Trophoblast cell (in vitro differentiated cells and primary cell): Measurements from ENCODE around the gene SEZ6L2.

Experiments used
- DNase-seq, 2 donors: peaks; one replicate each; pipeline ENCODE4 v3.0.0-alpha.2; 2016
- H2AFZ ChIP-seq: 2 replicates; pipeline ENCODE4 v1.6.1; 2013; ENCODE audit warnings: low read length, moderate library complexity, mild to moderate bottlenecking; ENCODE audit not compliant: insufficient read depth, poor library complexity
- H2AK5ac ChIP-seq: 2 replicates; pipeline ENCODE4 v1.6.1; 2013; ENCODE audit warnings: mild to moderate bottlenecking, low read length
- H2BK120ac ChIP-seq: 2 replicates; pipeline ENCODE4 v1.6.1; 2013; ENCODE audit warnings: low read length, mild to moderate bottlenecking, moderate library complexity; ENCODE audit not compliant: insufficient read depth, poor library complexity
- H2BK12ac ChIP-seq: 2 replicates; pipeline ENCODE4 v1.6.1; 2013; ENCODE audit warnings: mild to moderate bottlenecking, low read length, moderate library complexity
- H2BK5ac ChIP-seq: 2 replicates; pipeline ENCODE4 v1.6.1; 2013; ENCODE audit warnings: low read length, low read depth, moderate library complexity, mild to moderate bottlenecking; ENCODE audit not compliant: poor library complexity
- H3K14ac ChIP-seq: 2 replicates; pipeline ENCODE4 v1.6.1; 2013; ENCODE audit warnings: mild to moderate bottlenecking, low read length
- H3K18ac ChIP-seq: 2 replicates; pipeline ENCODE4 v1.6.1; 2013; ENCODE audit warnings: mild to moderate bottlenecking, low read length
- H3K23ac ChIP-seq: 2 replicates; pipeline ENCODE4 v1.6.1; 2013; ENCODE audit warnings: low read length
- H3K27ac ChIP-seq: 2 replicates; pipeline ENCODE4 v1.5.1; 2013; ENCODE audit warnings: low read depth, mild to moderate bottlenecking, inconsistent platforms, low read length, moderate library complexity
- H3K27me3 ChIP-seq: 2 replicates; pipeline ENCODE4 v1.6.1; 2013; ENCODE audit warnings: inconsistent platforms, mild to moderate bottlenecking, low read length, moderate library complexity; ENCODE audit not compliant: insufficient read depth
- H3K36me3 ChIP-seq, 2 experiments: 1 replicate in 1 of 2; 2 replicates in 1 of 2; pipeline ENCODE4 v1.6.1; 2013; ENCODE audit warnings: low read length in 2 of 2, mild to moderate bottlenecking in 2 of 2, moderate library complexity in 1 of 2; ENCODE audit not compliant: insufficient read depth in 2 of 2, control insufficient read depth in 1 of 2
- H3K4ac ChIP-seq: 2 replicates; pipeline ENCODE4 v1.6.1; 2013; ENCODE audit warnings: low read depth, mild to moderate bottlenecking, low read length, moderate library complexity
- H3K4me1 ChIP-seq, 2 experiments: 1 replicate in 1 of 2; 2 replicates in 1 of 2; pipeline ENCODE4 v1.6.1; 2013; ENCODE audit warnings: low read length in 2 of 2, mild to moderate bottlenecking in 2 of 2, moderate library complexity in 1 of 2; ENCODE audit not compliant: insufficient read depth in 2 of 2, control insufficient read depth in 1 of 2
- H3K4me2 ChIP-seq: 2 replicates; pipeline ENCODE4 v1.6.1; 2013; ENCODE audit warnings: inconsistent platforms, mild to moderate bottlenecking, low read length, moderate library complexity
- H3K4me3 ChIP-seq: 2 replicates; pipeline ENCODE4 v1.5.1; 2013; ENCODE audit warnings: mild to moderate bottlenecking, low read depth, low read length, inconsistent platforms
- H3K79me1 ChIP-seq: one replicate; pipeline ENCODE4 v1.6.1; 2013; ENCODE audit warnings: low read length
- H3K79me2 ChIP-seq: 2 replicates; pipeline ENCODE4 v1.6.1; 2013; ENCODE audit warnings: low read length, mild to moderate bottlenecking; ENCODE audit not compliant: control insufficient read depth, insufficient read depth, poor library complexity
- H3K9ac ChIP-seq: 2 replicates; pipeline ENCODE4 v1.6.1; 2013; ENCODE audit warnings: mild to moderate bottlenecking, low read length
- H3K9me3 ChIP-seq: 2 replicates; pipeline ENCODE4 v1.6.1; 2013; ENCODE audit warnings: low read depth, mild to moderate bottlenecking, control low read depth, inconsistent platforms, low read length; ENCODE audit not compliant: insufficient read depth
- H4K12ac ChIP-seq: 2 replicates; pipeline ENCODE4 v1.6.1; 2013; ENCODE audit warnings: low read depth, mild to moderate bottlenecking, low read length, moderate library complexity
- H4K8ac ChIP-seq: 2 replicates; pipeline ENCODE4 v1.6.1; 2013; ENCODE audit warnings: low read depth, mild to moderate bottlenecking, low read length, moderate library complexity
- H4K91ac ChIP-seq: one replicate; pipeline ENCODE4 v1.6.1; 2013; ENCODE audit warnings: low read depth, mild to moderate bottlenecking, low read length, moderate library complexity
- WGBS: extraction: QIAGEN DNeasy Blood & Tissue Kit; methylation state at CpG from one replicate; pipeline ENCODE4 v1.1.7; 2013; ENCODE audit warnings: missing lambda C conversion rate; ENCODE audit not compliant: insufficient read length, insufficient coverage; ENCODE audit errors: extremely low coverage; 5-methylcytosine and 5-hydroxymethylcytosine counted together

SEZ6L2 gene

GRCh38 chr16:29909391-29909790 is 10.0 kb upstream of the SEZ6L2 start:
- no peak overlapping the region for H3K23ac ChIP-seq
- H2BK5ac ChIP-seq, result no peak overlapping the region
- no peak overlapping the region for H3K14ac ChIP-seq
- no peaks in the 10 kb centered on the region for H3K27me3 ChIP-seq
- H4K91ac ChIP-seq, result no peak overlapping the region
- H2AK5ac ChIP-seq, result no peak overlapping the region
- no peak overlapping the region for H3K4me3 ChIP-seq
- H3K4me2 ChIP-seq, result no peak overlapping the region
- DNase-seq, result peak in 1 of 2 donors; percentile 3
- no peak overlapping the region for H2BK120ac ChIP-seq
- no peaks in the 10 kb centered on the region for H3K9me3 ChIP-seq
- peaks cover 4 to 5% of the 10 kb centered on the region in 2 experiments for H3K36me3 ChIP-seq
- no peaks in the 10 kb centered on the region for H3K79me2 ChIP-seq
- H2AFZ ChIP-seq, result no peak overlapping the region
- H2BK12ac ChIP-seq, result no peak overlapping the region
- WGBS, result no CpG with 5 or more reads among the region's 2 CpGs
- H3K9ac ChIP-seq, result no peak overlapping the region
- no peak overlapping the region for H4K12ac ChIP-seq
- H4K8ac ChIP-seq, result no peak overlapping the region
- H3K27ac ChIP-seq, result no peak overlapping the region
- no peaks in the 10 kb centered on the region for H3K4me1 ChIP-seq
- H3K18ac ChIP-seq, result no peak overlapping the region
- no peaks in the 10 kb centered on the region for H3K79me1 ChIP-seq
- no peak overlapping the region for H3K4ac ChIP-seq

- no peak overlapping the region for H3K9ac ChIP-seq
- H3K4me2 ChIP-seq, result no peak overlapping the region
- no peaks in the 10 kb centered on the region for H3K27me3 ChIP-seq
- no peak overlapping the region for H3K18ac ChIP-seq
- H3K79me2 ChIP-seq, result no peaks in the 10 kb centered on the region
- no peak overlapping the region for H2AK5ac ChIP-seq
- no peak for DNase-seq
- H4K8ac ChIP-seq, result no peak overlapping the region
- WGBS, result no CpG with 5 or more reads among the region's 2 CpGs
- H2AFZ ChIP-seq, result no peak overlapping the region
- no peak overlapping the region for H4K91ac ChIP-seq
- H3K4ac ChIP-seq, result no peak overlapping the region
- no peaks in the 10 kb centered on the region for H3K79me1 ChIP-seq
- peaks cover 3 to 4% of the 10 kb centered on the region in 2 experiments for H3K36me3 ChIP-seq
- H2BK120ac ChIP-seq, result no peak overlapping the region
- no peaks in the 10 kb centered on the region for H3K4me1 ChIP-seq
- H3K27ac ChIP-seq, result no peak overlapping the region
- no peak overlapping the region for H4K12ac ChIP-seq
- no peaks in the 10 kb centered on the region for H3K9me3 ChIP-seq
- no peak overlapping the region for H3K14ac ChIP-seq
- H2BK12ac ChIP-seq, result no peak overlapping the region
- no peak overlapping the region for H3K4me3 ChIP-seq
- no peak overlapping the region for H2BK5ac ChIP-seq
- no peak overlapping the region for H3K23ac ChIP-seq
These were observed 9.4 kb upstream of the SEZ6L2 start for GRCh38 chr16:29908719-29909220.

GRCh38 chr16:29907973-29908372 is 8.6 kb upstream of the SEZ6L2 start:
- no peak overlapping the region for H3K4me3 ChIP-seq
- H3K4ac ChIP-seq, result no peak overlapping the region
- no peaks in the 10 kb centered on the region for H3K9me3 ChIP-seq
- no peak overlapping the region for H2BK5ac ChIP-seq
- H3K4me2 ChIP-seq, result no peak overlapping the region
- no peak overlapping the region for H3K27ac ChIP-seq
- H2AK5ac ChIP-seq, result no peak overlapping the region
- H3K36me3 ChIP-seq, result peaks cover 0 to 4% of the 10 kb centered on the region in 2 experiments
- no peak overlapping the region for H2AFZ ChIP-seq
- WGBS, result no CpG with 5 or more reads among the region's 2 CpGs
- H2BK12ac ChIP-seq, result no peak overlapping the region
- no peaks in the 10 kb centered on the region for H3K27me3 ChIP-seq
- no peak overlapping the region for H4K12ac ChIP-seq
- H3K14ac ChIP-seq, result no peak overlapping the region
- no peaks in the 10 kb centered on the region for H3K79me2 ChIP-seq
- H4K91ac ChIP-seq, result no peak overlapping the region
- H3K23ac ChIP-seq, result no peak overlapping the region
- no peak overlapping the region for H4K8ac ChIP-seq
- no peak for DNase-seq
- H3K18ac ChIP-seq, result no peak overlapping the region
- no peak overlapping the region for H3K9ac ChIP-seq
- no peaks in the 10 kb centered on the region for H3K79me1 ChIP-seq
- no peaks in the 10 kb centered on the region for H3K4me1 ChIP-seq
- H2BK120ac ChIP-seq, result no peak overlapping the region

- no peak overlapping the region for H2AK5ac ChIP-seq
- no peak overlapping the region for H2BK12ac ChIP-seq
- peaks cover 0 to 2% of the 10 kb centered on the region in 2 experiments for H3K36me3 ChIP-seq
- no peak overlapping the region for H3K4ac ChIP-seq
- no peak overlapping the region for H3K4me2 ChIP-seq
- no peak overlapping the region for H3K18ac ChIP-seq
- H2AFZ ChIP-seq, result no peak overlapping the region
- no peak overlapping the region for H3K27ac ChIP-seq
- no peak overlapping the region for H4K8ac ChIP-seq
- no peaks in the 10 kb centered on the region for H3K79me1 ChIP-seq
- no peak overlapping the region for H3K4me3 ChIP-seq
- H2BK5ac ChIP-seq, result no peak overlapping the region
- no peak overlapping the region for H2BK120ac ChIP-seq
- H3K4me1 ChIP-seq, result no peaks in the 10 kb centered on the region
- no peaks in the 10 kb centered on the region for H3K9me3 ChIP-seq
- H3K27me3 ChIP-seq, result no peaks in the 10 kb centered on the region
- WGBS, result no CpG with 5 or more reads among the region's 23 CpGs
- no peak overlapping the region for H3K14ac ChIP-seq
- H3K23ac ChIP-seq, result no peak overlapping the region
- no peaks in the 10 kb centered on the region for H3K79me2 ChIP-seq
- no peak overlapping the region for H4K12ac ChIP-seq
- H4K91ac ChIP-seq, result no peak overlapping the region
- H3K9ac ChIP-seq, result no peak overlapping the region
- DNase-seq, result no peak
These were observed 7.3 kb upstream of the SEZ6L2 start for GRCh38 chr16:29906520-29907244.
